Activated T-cell treated with anti-CD3 and anti-CD28 coated beads, Interleukin-2, amount 50 U/mL, for 48 hours (primary cell): ENCODE data around the gene MANEA.

Experiments
- DNase-seq, 2 experiments: peaks; one replicate each; pipeline ENCODE4 v3.0.0-alpha.2; 2020

MANEA gene

DNA sequence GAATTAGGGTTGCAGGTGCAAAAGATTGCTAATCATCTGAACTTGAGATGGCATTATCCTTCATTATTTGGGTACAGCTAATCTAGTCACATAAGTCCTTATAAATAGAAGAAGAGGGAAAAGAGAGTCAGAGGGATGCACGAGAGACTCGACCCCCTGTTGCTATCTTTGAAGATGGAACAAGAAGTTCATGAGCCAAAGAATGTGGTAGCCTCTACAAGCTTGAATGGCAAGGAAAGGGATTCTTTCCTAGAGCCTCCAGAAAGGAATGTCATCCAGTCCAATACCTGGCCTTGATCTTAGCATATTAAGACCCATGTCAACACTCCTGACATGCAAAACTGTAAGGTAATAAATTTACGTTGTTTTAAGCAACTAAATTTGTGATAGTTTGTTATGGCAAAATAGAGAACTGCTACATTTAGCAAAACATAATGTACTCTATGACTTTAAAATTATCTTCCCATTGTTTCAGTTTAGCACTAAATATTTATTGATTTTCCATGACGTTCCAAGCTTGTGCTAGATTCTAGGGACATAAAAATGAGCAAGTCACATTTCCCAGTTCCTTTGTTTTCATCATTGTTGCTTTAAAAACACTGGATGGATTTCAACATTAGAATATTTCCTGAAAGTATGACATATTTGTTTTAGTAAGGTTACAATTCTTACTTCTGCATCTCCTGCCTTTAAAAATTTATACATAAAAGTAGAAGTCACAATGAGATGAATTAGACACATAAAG, 12.7 kb downstream of the MANEA start:
- no peak for DNase-seq

DNA sequence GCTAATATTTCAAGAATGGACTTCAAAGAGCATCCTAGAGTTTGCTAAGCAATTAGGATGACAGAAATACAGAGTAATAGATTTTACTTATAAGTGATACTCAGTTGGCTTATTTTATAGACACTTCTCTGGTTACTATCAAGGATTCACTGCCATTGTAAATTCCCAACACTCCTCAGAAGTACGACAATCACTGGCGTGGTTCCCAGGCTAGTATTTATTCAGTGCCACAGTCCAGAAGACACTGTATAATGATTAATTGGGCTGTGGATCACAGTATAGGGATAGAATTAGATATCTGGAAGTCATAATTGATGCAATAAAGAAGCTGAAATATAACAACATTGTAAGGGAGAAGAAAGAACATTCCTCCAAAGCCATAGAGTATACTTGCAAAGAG, 15.7 kb downstream of the MANEA start:
- no peak for DNase-seq

- no peak for DNase-seq
Observed at GRCh38 chr6:95596021-95596420, 18.7 kb downstream of the MANEA start.

DNA sequence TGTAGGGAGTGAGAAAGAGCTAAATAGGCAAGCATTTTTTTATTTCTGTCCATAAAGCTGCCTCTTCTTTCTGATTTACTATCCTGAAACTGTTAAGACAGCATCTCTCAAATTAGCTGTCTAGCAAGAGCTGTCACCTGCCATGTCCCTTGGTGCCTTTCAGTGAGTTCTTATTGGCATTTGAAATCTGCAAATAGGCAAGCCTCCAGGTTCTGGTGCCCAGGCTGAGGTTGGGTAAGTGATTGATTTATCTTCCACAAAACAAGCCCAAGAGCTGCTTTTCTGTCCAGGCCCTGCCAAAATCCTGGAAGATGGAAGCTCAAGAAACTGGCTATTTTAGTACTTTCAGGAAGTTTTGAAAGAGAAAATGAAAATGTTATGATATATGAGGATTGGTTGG, 22.4 kb downstream of the MANEA start:
- DNase-seq: no peak

GRCh38 chr6:95601133-95601532, 23.8 kb downstream of the MANEA start:
- DNase-seq: no peak

DNA sequence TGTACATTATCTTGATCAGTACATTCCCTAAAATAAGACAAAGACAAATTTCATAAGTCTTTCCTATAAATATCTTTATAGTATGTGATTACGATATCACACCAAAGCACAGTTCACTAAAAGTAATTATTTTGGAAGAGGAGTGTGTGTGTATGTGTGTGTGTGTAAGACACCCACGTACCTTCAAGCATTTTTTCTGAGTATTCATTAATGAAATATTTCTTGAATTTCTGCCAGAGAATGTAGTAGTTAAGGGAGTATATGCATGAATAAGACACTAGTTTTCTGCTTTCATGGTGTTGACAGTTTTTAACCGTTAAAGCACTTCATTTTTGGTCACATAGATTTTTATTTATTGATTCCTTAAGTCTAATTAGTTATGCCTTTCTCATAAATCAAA, 36.8 kb downstream of the MANEA start:
- DNase-seq: no peak

DNA sequence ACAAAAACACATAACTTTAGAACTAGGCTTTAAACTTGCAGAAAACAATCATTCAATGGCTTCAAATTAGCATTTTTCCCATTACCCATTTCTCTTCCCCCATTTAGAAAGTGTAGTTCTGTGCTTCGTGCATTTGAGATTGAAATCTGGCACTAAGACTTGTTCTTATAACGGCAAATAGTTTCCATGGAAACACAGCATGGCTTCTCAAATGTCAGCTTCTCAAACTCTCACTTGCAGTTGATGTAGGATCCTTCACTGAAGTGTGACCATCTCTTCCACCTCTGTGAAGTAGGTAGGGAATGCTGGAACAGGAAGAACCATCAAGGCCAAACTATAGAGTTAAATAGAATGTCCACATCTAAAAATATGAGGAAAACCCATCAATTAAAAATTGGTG, 52.2 kb downstream of the MANEA start:
- no peak for DNase-seq

DNA sequence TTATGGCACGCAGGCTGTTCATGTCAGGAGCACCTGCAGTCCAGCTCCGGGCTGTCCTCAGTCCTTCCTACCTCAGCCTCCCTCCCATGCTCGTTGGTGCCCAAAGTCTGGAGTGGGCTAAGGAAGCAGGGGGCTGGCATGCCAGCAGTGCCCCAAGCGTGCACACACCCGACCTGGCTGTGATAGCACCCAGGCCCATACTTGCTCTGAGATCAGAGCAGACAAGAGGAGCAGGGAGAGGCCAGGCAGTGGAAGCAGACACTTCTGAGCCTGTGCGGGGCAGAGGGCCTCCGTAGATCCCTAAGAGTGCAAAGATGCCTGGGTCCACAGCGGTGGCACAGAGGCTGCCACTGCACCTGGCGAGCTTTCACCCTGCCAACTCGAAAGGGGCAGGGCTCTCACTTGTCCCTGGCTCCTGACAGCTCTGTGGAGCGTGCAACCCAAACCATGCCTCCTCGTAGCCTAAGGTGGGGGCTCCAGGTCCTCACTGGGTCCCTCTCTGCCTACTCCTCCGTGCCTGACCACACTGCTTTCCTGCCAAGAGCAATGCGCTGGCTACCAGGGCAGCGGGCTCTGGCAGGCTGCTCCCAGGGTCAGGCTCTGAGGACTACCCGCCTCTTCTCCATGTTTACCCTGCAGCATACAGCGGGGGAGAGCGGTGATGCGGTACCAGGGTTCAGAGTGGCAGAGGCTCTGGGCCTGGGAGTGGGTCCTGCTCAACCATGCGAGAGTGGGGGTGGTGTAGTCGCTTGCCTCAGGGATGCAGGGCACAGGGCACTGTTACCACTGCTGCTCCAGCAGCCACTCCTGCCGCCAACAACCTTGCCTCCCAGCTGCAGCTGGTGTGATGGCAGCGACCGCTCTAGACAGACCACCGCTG, 59.5 kb downstream of the MANEA start:
- no peak for DNase-seq

DNA sequence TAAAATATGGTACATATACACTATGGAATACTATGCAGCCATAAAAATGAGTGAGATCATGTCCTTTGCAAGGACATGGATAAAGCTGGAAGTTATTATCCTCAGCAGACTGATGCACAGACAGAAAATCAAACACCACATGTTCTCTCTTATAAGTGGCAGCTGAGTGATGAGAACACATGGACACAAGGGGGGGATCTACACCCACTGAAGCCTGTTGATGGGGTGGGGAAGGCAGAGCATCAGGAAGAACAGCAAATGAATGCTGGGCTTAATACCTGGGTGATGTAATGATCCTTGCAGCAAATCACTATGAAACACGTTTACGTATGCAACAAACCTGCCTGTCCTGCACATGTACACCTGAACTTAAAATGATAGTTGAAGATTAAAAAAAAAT, 71.3 kb downstream of the MANEA start:
- no peak for DNase-seq

- DNase-seq: no peak
Observed at GRCh38 chr6:95649451-95649850, 72.1 kb downstream of the MANEA start.

GRCh38 chr6:95654176-95654575, 76.8 kb downstream of the MANEA start:
- no peak for DNase-seq

- no peak for DNase-seq
Observed at GRCh38 chr6:95658886-95659285, 81.6 kb downstream of the MANEA start.
